HepG2 (cell line): ENCODE measurements around the gene VPREB3. TPM values are rescaled to one million over a fixed set of nuclear protein-coding genes. Genes with fewer than 3 reads are reported as not detected.

Experiments
- ELK4 ChIP-seq: sonication (generic); formaldehyde crosslinking; IDR thresholded peaks from 2 replicates; pipeline ENCODE4 v1.9.0; 2021; ENCODE audit warnings: missing genetic modification reagents, borderline replicate concordance
- GLMP ChIP-seq: sonication (generic); formaldehyde crosslinking; IDR thresholded peaks from 2 replicates; pipeline ENCODE4 v1.9.0; 2021; ENCODE audit warnings: missing genetic modification reagents, mild to moderate bottlenecking, borderline replicate concordance
- HNF1A ChIP-seq, 2 experiments: sonication (generic) in 1 of 2; formaldehyde crosslinking in 1 of 2; IDR thresholded peaks; 2 replicates each; pipeline versions ENCODE4 v1.4.0 to v1.6.1; 2016 to 2020; ENCODE audit warnings: borderline replicate concordance in 1 of 2, low read depth in 1 of 2, mild to moderate bottlenecking in 1 of 2, missing genetic modification reagents in 1 of 2
- HOXA3 ChIP-seq: sonication (generic); formaldehyde crosslinking; IDR thresholded peaks from 2 replicates; pipeline ENCODE4 v1.5.0; 2020; ENCODE audit warnings: missing genetic modification reagents
- KLF16 ChIP-seq, 2 experiments: sonication (generic) in 1 of 2; formaldehyde crosslinking in 1 of 2; IDR thresholded peaks; 2 replicates each; pipeline versions ENCODE4 v1.6.1 to v1.8.0; 2016 to 2023; ENCODE audit warnings: missing genetic modification reagents in 2 of 2, missing compliant biosample characterization in 1 of 2
- LBX2 ChIP-seq: sonication (generic); formaldehyde crosslinking; IDR thresholded peaks from 2 replicates; pipeline ENCODE4 v1.5.0; 2020; ENCODE audit warnings: missing genetic modification reagents, mild to moderate bottlenecking, borderline replicate concordance
- NR1H2 ChIP-seq: sonication (generic); formaldehyde crosslinking; IDR thresholded peaks from 2 replicates; pipeline ENCODE4 v1.8.1; 2022; ENCODE audit warnings: low read depth, missing genetic modification reagents, borderline replicate concordance
- PAX8 ChIP-seq: sonication (generic); formaldehyde crosslinking; IDR thresholded peaks from 2 replicates; pipeline ENCODE4 v1.8.0; 2022; ENCODE audit warnings: mild to moderate bottlenecking, missing genetic modification reagents, borderline replicate concordance
- PHF8 ChIP-seq: sonication (generic); formaldehyde crosslinking; IDR thresholded peaks from 2 replicates; pipeline ENCODE4 v1.5.0; 2020; ENCODE audit warnings: missing genetic modification reagents
- POLR2A ChIP-seq, 2 experiments: IDR thresholded peaks; 2 replicates each; pipeline ENCODE4 v1.6.1; 2011; ENCODE audit warnings: low read depth in 2 of 2, low read length in 2 of 2, mild to moderate bottlenecking in 1 of 2, moderate library complexity in 1 of 2; ENCODE audit not compliant: insufficient read depth in 1 of 2
- SMYD3 ChIP-seq: sonication (generic); formaldehyde crosslinking; IDR thresholded peaks from 2 replicates; pipeline ENCODE4 v1.8.1; 2023; ENCODE audit warnings: mild to moderate bottlenecking, missing genetic modification reagents
- THAP7 ChIP-seq: sonication (generic); formaldehyde crosslinking; IDR thresholded peaks from 2 replicates; pipeline ENCODE4 v1.8.1; 2023; ENCODE audit warnings: mild to moderate bottlenecking, missing genetic modification reagents
- ZBTB44 ChIP-seq: sonication (generic); formaldehyde crosslinking; IDR thresholded peaks from 2 replicates; pipeline ENCODE4 v1.4.0; 2020; ENCODE audit warnings: missing genetic modification reagents
- ZKSCAN1 ChIP-seq: fragments of 150-350 bp; IDR thresholded peaks from 2 replicates; pipeline ENCODE4 v1.6.1; 2014; ENCODE audit warnings: low read length
- ZNF484 ChIP-seq: sonication (generic); formaldehyde crosslinking; IDR thresholded peaks from 2 replicates; pipeline ENCODE4 v1.5.1; 2020; ENCODE audit warnings: mild to moderate bottlenecking, low read depth, missing genetic modification reagents, borderline replicate concordance
- ZNF543 ChIP-seq: sonication (generic); formaldehyde crosslinking; IDR thresholded peaks from 2 replicates; pipeline ENCODE4 v1.4.0; 2020; ENCODE audit warnings: mild to moderate bottlenecking, missing genetic modification reagents
- ZNF740 ChIP-seq: sonication (generic); formaldehyde crosslinking; IDR thresholded peaks from 2 replicates; pipeline ENCODE4 v1.4.0; 2020; ENCODE audit warnings: missing genetic modification reagents
- polyA plus RNA-seq, 8 experiments: library from polyadenylated mRNA; depleted of rRNA in 3 of 8; stranded (reverse) in 7 of 8; unstranded in 1 of 8; fragments of >200 nt; fragmentation: Illumina TruSeq in 4 of 8; extraction: Trizol in 4 of 8; gene quantifications; 2 replicates each; pipeline versions ENCODE4 v1.2.1 to v1.2.3, GENCODE V29; 2011 to 2016; ENCODE audit warnings: low read depth in 4 of 8, missing spikeins in 1 of 8, mixed read lengths in 1 of 8; ENCODE audit not compliant: insufficient read depth in 1 of 8
- total RNA-seq, 5 experiments: library from RNA; depleted of rRNA; stranded (reverse); fragments of >200 nt; fragmentation: Illumina TruSeq; extraction: Trizol; gene quantifications; 2 replicates each; pipeline ENCODE4 v1.2.3, GENCODE V29; 2016; ENCODE audit warnings: low read depth in 1 of 5

VPREB3 gene
- total and polyA plus RNA-seq, 2 of the 13 experiments (the other 11 are each of a cell fraction or from before 2014, with no cell fraction given), result 0.22 TPM; not detected in 1

- TF ChIP-seq ELK4 (no peak), KLF16 (CRISPR knock-in tag; IDR thresholded peaks at IDR 0.05) (no peak; a peak in 1 of 4 replicates), POLR2A (IDR thresholded peaks at IDR 0.05; ENCODE audit: insufficient read depth in 1 of 2, low read depth in 2 of 2, low read length in 2 of 2) (peak; percentile 67 to 69), LBX2 (CRISPR knock-in tag) (0 out of 2 replicates have a peak, but pooled peaks have one; percentile 31), ZNF543 (CRISPR knock-in tag) (peak; percentile 90), THAP7 (CRISPR knock-in tag) (no peak), ZBTB44 (CRISPR knock-in tag) (no peak), HNF1A (IDR thresholded peaks at IDR 0.05; ENCODE audit: low read depth) (no peak), HNF1A (CRISPR knock-in tag; IDR thresholded peaks at IDR 0.05; ENCODE audit: borderline replicate concordance) (peak; percentile 70; the same call in 1 of the 2 replicates), GLMP (CRISPR knock-in tag) (no peak), ZNF740 (CRISPR knock-in tag) (0 out of 2 replicates have a peak, but pooled peaks have one; percentile 49), PHF8 (CRISPR knock-in tag) (peak; percentile 76), ZNF484 (CRISPR knock-in tag) (no peak), HOXA3 (CRISPR knock-in tag) (peak; percentile 62), ZKSCAN1 (no peak), PAX8 (CRISPR knock-in tag) (peak; percentile 61; the same call in 1 of the 2 replicates), NR1H2 (no peak), SMYD3 (CRISPR knock-in tag) (0 out of 2 replicates have a peak, but pooled peaks have one; percentile 57)
Observed at GRCh38 chr22:23767673-23768548, 13.7 kb upstream of the VPREB3 start, which contains the start of gene CHCHD10 (continued).
